Astrocyte (in vitro differentiated cells and primary cell): ENCODE measurements around the gene PTPN1. TPM values are rescaled to one million over a fixed set of nuclear protein-coding genes. Genes with fewer than 3 reads are reported as not detected.

Source experiments
- DNase-seq: peaks from one replicate; pipeline ENCODE4 v3.0.0-alpha.2; 2010; ENCODE audit warnings: low read depth
- FAIRE-seq: peaks from 2 replicates; lab custom pipeline; 2011; peaks lifted over from hg19 to GRCh38; lab: Jason Lieb, UNC
- H2AFZ ChIP-seq: 2 replicates; pipeline ENCODE4 v1.6.0; 2012; ENCODE audit warnings: low read depth, low read length, inconsistent platforms
- H3K27ac ChIP-seq: 2 replicates; pipeline ENCODE4 v1.5.1; 2011; ENCODE audit warnings: low read depth, low read length, inconsistent platforms
- H3K27me3 ChIP-seq: 2 replicates; pipeline ENCODE4 v1.6.0; 2011; ENCODE audit warnings: low read length, inconsistent platforms; ENCODE audit not compliant: insufficient read depth
- H3K36me3 ChIP-seq: 2 replicates; pipeline ENCODE4 v1.5.1; 2011; ENCODE audit warnings: low read length, inconsistent platforms; ENCODE audit not compliant: insufficient read depth
- H3K4me1 ChIP-seq: 2 replicates; pipeline ENCODE4 v1.5.1; 2011; ENCODE audit warnings: low read length, inconsistent platforms; ENCODE audit not compliant: insufficient read depth
- H3K4me2 ChIP-seq: 2 replicates; pipeline ENCODE4 v1.6.0; 2012; ENCODE audit warnings: low read length, inconsistent platforms
- H3K4me3 ChIP-seq: 2 replicates; pipeline ENCODE4 v1.5.1; 2011; ENCODE audit warnings: low read depth, mild to moderate bottlenecking, low read length, inconsistent platforms; ENCODE audit not compliant: insufficient read depth
- H3K79me2 ChIP-seq: 2 replicates; pipeline ENCODE4 v1.6.0; 2012; ENCODE audit warnings: mild to moderate bottlenecking, low read length, inconsistent platforms; ENCODE audit not compliant: insufficient read depth
- H3K9ac ChIP-seq: 2 replicates; pipeline ENCODE4 v1.6.0; 2012; ENCODE audit warnings: mild to moderate bottlenecking, low read length, inconsistent platforms
- H3K9me3 ChIP-seq: 2 replicates; pipeline ENCODE4 v1.5.1; 2012; ENCODE audit warnings: low read depth, mild to moderate bottlenecking, low read length, inconsistent platforms; ENCODE audit not compliant: insufficient read depth
- H4K20me1 ChIP-seq: 2 replicates; pipeline ENCODE4 v1.6.0; 2012; ENCODE audit warnings: low read length, inconsistent platforms; ENCODE audit not compliant: insufficient read depth
- H3K27ac Mint-ChIP-seq: one replicate; pipeline ENCODE4 v1.8.0; 2021; ENCODE audit warnings: mild to moderate bottlenecking, mixed read lengths; ENCODE audit not compliant: unreplicated experiment
- H3K27me3 Mint-ChIP-seq: one replicate; pipeline ENCODE4 v1.8.0; 2021; ENCODE audit warnings: low read depth, mixed read lengths; ENCODE audit not compliant: unreplicated experiment
- H3K36me3 Mint-ChIP-seq: one replicate; pipeline ENCODE4 v1.8.0; 2021; ENCODE audit warnings: low read depth, mixed read lengths; ENCODE audit not compliant: unreplicated experiment
- H3K4me1 Mint-ChIP-seq: one replicate; pipeline ENCODE4 v1.8.0; 2021; ENCODE audit warnings: low read depth, mixed read lengths; ENCODE audit not compliant: unreplicated experiment
- H3K4me3 Mint-ChIP-seq: one replicate; pipeline ENCODE4 v1.8.0; 2021; ENCODE audit warnings: mild to moderate bottlenecking, moderate library complexity, mixed read lengths; ENCODE audit not compliant: unreplicated experiment
- H3K9me3 Mint-ChIP-seq: one replicate; pipeline ENCODE4 v1.8.0; 2021; ENCODE audit warnings: mild to moderate bottlenecking, mixed read lengths; ENCODE audit not compliant: unreplicated experiment
- CTCF ChIP-seq: IDR thresholded peaks from 2 replicates; pipeline ENCODE4 v1.5.1; 2011; ENCODE audit warnings: low read depth, mild to moderate bottlenecking, inconsistent platforms, low read length, moderate library complexity; ENCODE audit not compliant: insufficient read depth
- EZH2 ChIP-seq: IDR thresholded peaks from 2 replicates; pipeline ENCODE4 v1.6.1; 2012; ENCODE audit warnings: mild to moderate bottlenecking, low read length, inconsistent platforms; ENCODE audit not compliant: insufficient read depth
- total RNA-seq: library from RNA; stranded (reverse); gene quantifications from 2 replicates; pipeline ENCODE4 v1.2.1, GENCODE V29; 2021

PTPN1 gene
- total RNA-seq, 1 donor from 2014 or later = 64.9 TPM

GRCh38 chr20:50519036-50519762 lies 9.0 kb downstream of the PTPN1 start:
- peaks cover 6% of the 10 kb centered on the region for H3K36me3 Mint-ChIP-seq
- Histone ChIP-seq H3K27me3 (no peaks in the 10 kb centered on the region), H3K9ac (peak overlapping the region; percentile 70), H3K27ac (peak overlapping the region; percentile 72), H3K9me3 (no peaks in the 10 kb centered on the region), H3K4me2 (peak overlapping the region; percentile 82), H3K79me2 (peaks cover 100% of the 10 kb centered on the region), H4K20me1 (peaks cover 82% of the 10 kb centered on the region), H3K36me3 (no peaks in the 10 kb centered on the region), H3K4me1 (peaks cover 55% of the 10 kb centered on the region), H2AFZ (no peak overlapping the region), H3K4me3 (no peak overlapping the region)
- H3K4me1 Mint-ChIP-seq = peaks cover 77% of the 10 kb centered on the region
- TF ChIP-seq EZH2 (no peak), CTCF (no peak)
- H3K27me3 Mint-ChIP-seq = no peaks in the 10 kb centered on the region
- no peak overlapping the region for H3K4me3 Mint-ChIP-seq
- H3K9me3 Mint-ChIP-seq = no peaks in the 10 kb centered on the region
- peak overlapping the region; percentile 66 for H3K27ac Mint-ChIP-seq
- no peak for FAIRE-seq
- DNase-seq = no peak

GRCh38 chr20:50520222-50520880 lies 10.2 kb downstream of the PTPN1 start:
- Histone ChIP-seq H2AFZ (no peak overlapping the region), H3K79me2 (peaks cover 100% of the 10 kb centered on the region), H4K20me1 (peaks cover 80% of the 10 kb centered on the region), H3K9ac (no peak overlapping the region), H3K4me3 (no peak overlapping the region), H3K9me3 (no peaks in the 10 kb centered on the region), H3K4me2 (peak overlapping the region; percentile 30), H3K36me3 (no peaks in the 10 kb centered on the region), H3K27ac (peak overlapping the region; percentile 15), H3K27me3 (no peaks in the 10 kb centered on the region), H3K4me1 (peaks cover 53% of the 10 kb centered on the region)
- Mint-ChIP-seq H3K9me3 (no peaks in the 10 kb centered on the region), H3K36me3 (peaks cover 6% of the 10 kb centered on the region), H3K4me3 (peak overlapping the region; percentile 20), H3K27me3 (no peaks in the 10 kb centered on the region), H3K27ac (peak overlapping the region; percentile 81), H3K4me1 (peaks cover 69% of the 10 kb centered on the region)
- DNase-seq = no peak
- no peak for TF ChIP-seq CTCF
- no peak for TF ChIP-seq EZH2
- FAIRE-seq = no peak
